Adrenal gland (tissue), 12 donors: ENCODE data around the gene PCYT2. TPM values are rescaled to one million over a fixed set of nuclear protein-coding genes. Genes with fewer than 3 reads are reported as not detected.

Source experiments
- DNase-seq, 7 donors: peaks; one replicate each; pipeline ENCODE4 v3.0.0-alpha.2; 2019 to 2020
- H3K27ac ChIP-seq, 5 donors: fragments of 200-600 bp; sonication (generic) in 4 of 5; 1 replicate in 3 of 5; 2 replicates in 2 of 5; pipeline versions ENCODE4 v1.5.1 to v1.8.0; 2016 to 2020; ENCODE audit warnings: mild to moderate bottlenecking in 1 of 5
- H3K27me3 ChIP-seq: fragments of 200-600 bp; 2 replicates; pipeline ENCODE4 v1.8.0; 2021
- H3K36me3 ChIP-seq, 2 donors: fragments of 200-600 bp; replicated peaks in 1 of 2; 1 replicate in 1 of 2; 2 replicates in 1 of 2; pipeline versions ENCODE4 v1.5.1 to v1.8.0; 2018 to 2022
- H3K4me1 ChIP-seq, 2 donors: fragments of 200-600 bp; replicated peaks in 1 of 2; 1 replicate in 1 of 2; 2 replicates in 1 of 2; pipeline versions ENCODE4 v1.5.1 to v1.8.0; 2018 to 2021
- H3K4me3 ChIP-seq, 4 donors: fragments of 200-600 bp; sonication (generic) in 3 of 4; one replicate each; pipeline ENCODE4 v1.5.1; 2016 to 2018
- H3K9me3 ChIP-seq, 3 donors: fragments of 200-600 bp; sonication (generic) in 1 of 3; replicated peaks in 1 of 3; 1 replicate in 2 of 3; 2 replicates in 1 of 3; pipeline versions ENCODE4 v1.5.1 to v1.8.0; 2016 to 2021
- POLR2A ChIP-seq, 2 donors: fragments of 450-650 bp; IDR thresholded peaks; one replicate each; pipeline ENCODE4 v1.6.1; 2017; ENCODE audit warnings: antibody characterized with exemption in 2 of 2, mild to moderate bottlenecking in 2 of 2, moderate library complexity in 1 of 2
- WGBS, 4 donors: extraction: QIAGEN DNeasy Blood & Tissue Kit in 2 of 4; methylation state at CpG; one replicate each; pipeline versions ENCODE4 v1.1.5 to v1.1.7; 2013 to 2017; 5-methylcytosine and 5-hydroxymethylcytosine counted together
- intact Hi-C, 2 donors: fragments of 100-400 bp; cut with DNase I; formaldehyde crosslinking; loops; one replicate each; pipeline versions ENCODE4 v1.14.1 to v1.15.0; 2022 to 2023
- polyA plus RNA-seq, 3 donors: library from polyadenylated mRNA; stranded (reverse); fragments of 200-250 nt in 2 of 3; fragments of 350-450 nt in 1 of 3; fragmentation: Illumina TruSeq in 1 of 3; extraction: RNeasy Lipid Tissue Mini Kit (QIAGEN cat#74804) in 1 of 3; gene quantifications; one replicate each; pipeline ENCODE4 v1.2.3, GENCODE V29; 2013 to 2014
- total RNA-seq, 9 donors: library from RNA; depleted of rRNA in 4 of 9; stranded (reverse); fragments of >200 nt in 4 of 9; fragments of 120-200 nt in 1 of 9; fragmentation: NEBNext Ultra II Directional in 1 of 9; extraction: Animal tissue kit (Norgen Biotek cat#: 25700) in 1 of 9; gene quantifications; one replicate each; pipeline versions ENCODE4 v1.1.0 to v1.2.4, GENCODE V29; 2013 to 2023
- TF ChIP-seq, protein P1 (sequence below), 6 experiments: fragments of 450-650 bp in 4 of 6; fragments of 200-600 bp in 2 of 6; sonication (generic) in 1 of 6; IDR thresholded peaks; 1 replicate in 5 of 6; 2 replicates in 1 of 6; pipeline versions ENCODE4 v1.5.1 to v1.8.0; 2016 to 2021; ENCODE audit warnings: antibody characterized with exemption in 6 of 6, mild to moderate bottlenecking in 2 of 6, moderate library complexity in 1 of 6
- donor health status: healthy with polysubstance abuse.
- donor health status: Bipolar disorder and iron deficiency.
- donor health status: DM: yes; HTN: yes; CAD: no.
- donor health status: DM: no; HTN: no; CAD: no.
- donor health status: DM: no; HTN: no; CAD: no.
- donor health status: DM: yes; HTN: yes; CAD: no.

Gene PCYT2
- total and polyA plus RNA-seq, 12 donors: 19.8 to 41.2 (median 30.2) TPM

- no peak for DNase-seq
- TF ChIP-seq, protein P1, sequence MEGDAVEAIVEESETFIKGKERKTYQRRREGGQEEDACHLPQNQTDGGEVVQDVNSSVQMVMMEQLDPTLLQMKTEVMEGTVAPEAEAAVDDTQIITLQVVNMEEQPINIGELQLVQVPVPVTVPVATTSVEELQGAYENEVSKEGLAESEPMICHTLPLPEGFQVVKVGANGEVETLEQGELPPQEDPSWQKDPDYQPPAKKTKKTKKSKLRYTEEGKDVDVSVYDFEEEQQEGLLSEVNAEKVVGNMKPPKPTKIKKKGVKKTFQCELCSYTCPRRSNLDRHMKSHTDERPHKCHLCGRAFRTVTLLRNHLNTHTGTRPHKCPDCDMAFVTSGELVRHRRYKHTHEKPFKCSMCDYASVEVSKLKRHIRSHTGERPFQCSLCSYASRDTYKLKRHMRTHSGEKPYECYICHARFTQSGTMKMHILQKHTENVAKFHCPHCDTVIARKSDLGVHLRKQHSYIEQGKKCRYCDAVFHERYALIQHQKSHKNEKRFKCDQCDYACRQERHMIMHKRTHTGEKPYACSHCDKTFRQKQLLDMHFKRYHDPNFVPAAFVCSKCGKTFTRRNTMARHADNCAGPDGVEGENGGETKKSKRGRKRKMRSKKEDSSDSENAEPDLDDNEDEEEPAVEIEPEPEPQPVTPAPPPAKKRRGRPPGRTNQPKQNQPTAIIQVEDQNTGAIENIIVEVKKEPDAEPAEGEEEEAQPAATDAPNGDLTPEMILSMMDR (IDR thresholded peaks at IDR 0.05): no peak
- TF ChIP-seq POLR2A (IDR thresholded peaks at IDR 0.05): no peak
- peaks cover 7 to 11% of the 10 kb centered on the region in 2 donors for H3K4me1 ChIP-seq
- H3K36me3 ChIP-seq: peaks cover 0 to 22% of the 10 kb centered on the region in 2 donors
- no peaks in the 10 kb centered on the region for H3K27me3 ChIP-seq
- intact Hi-C loops: no loop called here
- H3K9me3 ChIP-seq: no peaks in the 10 kb centered on the region
- no peak overlapping the region for H3K4me3 ChIP-seq
- H3K27ac ChIP-seq: no peak overlapping the region
- 89 to 94% (median 92%) methylated on average over 7 to 12 of the region's 12 CpGs for WGBS, 4 donors
Observed at GRCh38 chr17:81909231-81909630, 2.0 kb downstream of the PCYT2 start.

DNA sequence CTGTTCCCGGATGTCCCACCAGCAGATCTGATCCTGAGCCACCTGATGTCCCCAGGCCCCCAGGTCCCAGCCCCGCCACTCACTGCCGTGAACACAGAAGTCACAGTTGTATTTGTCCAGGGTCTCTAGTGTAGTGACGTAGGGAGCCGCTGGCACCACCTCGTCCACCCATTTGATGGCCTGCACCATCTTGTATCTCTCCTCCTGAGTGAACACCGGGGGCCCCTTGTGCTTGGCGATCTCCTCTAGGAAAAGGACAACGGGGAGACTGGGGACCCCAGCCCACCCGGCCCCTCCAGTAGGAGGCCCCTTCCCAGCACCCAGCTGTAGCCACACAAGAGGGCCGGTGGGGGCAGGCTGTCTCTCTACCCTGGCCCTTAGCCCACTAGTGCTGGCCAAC, 2.4 kb downstream of the PCYT2 start:
- no peak for DNase-seq
- peaks cover 0 to 17% of the 10 kb centered on the region in 2 donors for H3K36me3 ChIP-seq
- TF ChIP-seq, protein P1 (IDR thresholded peaks at IDR 0.05): no peak
- TF ChIP-seq POLR2A (IDR thresholded peaks at IDR 0.05): no peak
- H3K9me3 ChIP-seq: no peaks in the 10 kb centered on the region
- WGBS, 4 donors: 76 to 96% (median 92%) methylated on average over 5 to 11 of the region's 11 CpGs
- peaks cover 7 to 11% of the 10 kb centered on the region in 2 donors for H3K4me1 ChIP-seq
- intact Hi-C loops: no loop called here
- H3K27ac ChIP-seq: no peak overlapping the region
- no peak overlapping the region for H3K4me3 ChIP-seq
- no peaks in the 10 kb centered on the region for H3K27me3 ChIP-seq

- 92 to 97% (median 94%) methylated on average over 12 to 26 of the region's 26 CpGs for WGBS, 4 donors
- peaks cover 0 to 6% of the 10 kb centered on the region in 2 donors for H3K36me3 ChIP-seq
Observed at GRCh38 chr17:81907219-81908145, 3.7 kb downstream of the PCYT2 start.

More at GRCh38 chr17:81907219-81908145, 3.7 kb downstream of the PCYT2 start:
- intact Hi-C loops: no loop called here
- Histone ChIP-seq H3K4me1 (peaks cover 8 to 12% of the 10 kb centered on the region in 2 donors), H3K27ac (no peak overlapping the region), H3K4me3 (no peak overlapping the region), H3K9me3 (no peaks in the 10 kb centered on the region), H3K27me3 (no peaks in the 10 kb centered on the region)
- DNase-seq: no peak
- TF ChIP-seq, protein P1 (IDR thresholded peaks at IDR 0.05): no peak
- TF ChIP-seq POLR2A (IDR thresholded peaks at IDR 0.05): no peak
